Breast epithelium (tissue), 3 donors: ENCODE results near the gene RPL3.

Experiments used
- POLR2A ChIP-seq: fragments of 450-650 bp; IDR thresholded peaks from one replicate; pipeline ENCODE4 v1.6.1; 2016; ENCODE audit warnings: antibody characterized with exemption, mild to moderate bottlenecking, moderate library complexity
- POLR2AphosphoS5 ChIP-seq, 3 donors: sonication (generic); formaldehyde crosslinking; IDR thresholded peaks; one replicate each; pipeline ENCODE4 v1.6.1; 2017; ENCODE audit warnings: antibody characterized with exemption in 3 of 3
- TF ChIP-seq, protein P1 (sequence below), 3 donors: fragments of 450-650 bp; IDR thresholded peaks; one replicate each; pipeline ENCODE4 v1.5.1; 2016 to 2017; ENCODE audit warnings: antibody characterized with exemption in 3 of 3, mild to moderate bottlenecking in 3 of 3, moderate library complexity in 3 of 3

- TF ChIP-seq, protein P1, sequence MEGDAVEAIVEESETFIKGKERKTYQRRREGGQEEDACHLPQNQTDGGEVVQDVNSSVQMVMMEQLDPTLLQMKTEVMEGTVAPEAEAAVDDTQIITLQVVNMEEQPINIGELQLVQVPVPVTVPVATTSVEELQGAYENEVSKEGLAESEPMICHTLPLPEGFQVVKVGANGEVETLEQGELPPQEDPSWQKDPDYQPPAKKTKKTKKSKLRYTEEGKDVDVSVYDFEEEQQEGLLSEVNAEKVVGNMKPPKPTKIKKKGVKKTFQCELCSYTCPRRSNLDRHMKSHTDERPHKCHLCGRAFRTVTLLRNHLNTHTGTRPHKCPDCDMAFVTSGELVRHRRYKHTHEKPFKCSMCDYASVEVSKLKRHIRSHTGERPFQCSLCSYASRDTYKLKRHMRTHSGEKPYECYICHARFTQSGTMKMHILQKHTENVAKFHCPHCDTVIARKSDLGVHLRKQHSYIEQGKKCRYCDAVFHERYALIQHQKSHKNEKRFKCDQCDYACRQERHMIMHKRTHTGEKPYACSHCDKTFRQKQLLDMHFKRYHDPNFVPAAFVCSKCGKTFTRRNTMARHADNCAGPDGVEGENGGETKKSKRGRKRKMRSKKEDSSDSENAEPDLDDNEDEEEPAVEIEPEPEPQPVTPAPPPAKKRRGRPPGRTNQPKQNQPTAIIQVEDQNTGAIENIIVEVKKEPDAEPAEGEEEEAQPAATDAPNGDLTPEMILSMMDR (IDR thresholded peaks at IDR 0.05) = no peak
- TF ChIP-seq POLR2A = no peak
- no peak for TF ChIP-seq POLR2AphosphoS5 (IDR thresholded peaks at IDR 0.05)
Measured at GRCh38 chr22:39367035-39367434, 47.6 kb upstream of the RPL3 start.
